Cardiac muscle cell (in vitro differentiated cells and primary cell): ENCODE data around the gene SGPP1. TPM values are rescaled to one million over a fixed set of nuclear protein-coding genes. Genes with fewer than 3 reads are reported as not detected.

Experiments
- DNase-seq, 2 donors: peaks; one replicate each; pipeline versions ENCODE4 v3.0.0 to v3.0.0-alpha.2; 2010 to 2017; ENCODE audit warnings: low read depth in 1 of 2, low spot score in 1 of 2
- H3K27ac ChIP-seq: fragments of 200-600 bp; sonication (generic); 2 replicates; pipeline ENCODE4 v1.5.1; 2016
- H3K27me3 ChIP-seq: fragments of 200-600 bp; sonication (generic); 2 replicates; pipeline ENCODE4 v1.6.0; 2016; ENCODE audit warnings: control low read depth
- H3K36me3 ChIP-seq: fragments of 200-600 bp; sonication (generic); 2 replicates; pipeline ENCODE4 v1.5.1; 2016; ENCODE audit warnings: control low read depth
- H3K4me1 ChIP-seq: fragments of 200-600 bp; sonication (generic); 2 replicates; pipeline ENCODE4 v1.8.1; 2017; ENCODE audit warnings: low read depth, mild to moderate bottlenecking, mixed run types
- H3K4me3 ChIP-seq: fragments of 200-600 bp; sonication (generic); 2 replicates; pipeline ENCODE4 v1.5.1; 2016; ENCODE audit warnings: mild to moderate bottlenecking
- H3K9me3 ChIP-seq: fragments of 200-600 bp; sonication (generic); 2 replicates; pipeline ENCODE4 v1.5.1; 2017; ENCODE audit warnings: low read depth, mild to moderate bottlenecking, control low read depth
- polyA plus RNA-seq: library from polyadenylated mRNA; unstranded; fragments of >200 nt; fragmentation: Nextera tagmentation; extraction: Ambion mirVana; gene quantifications from 2 replicates; pipeline ENCODE4 v1.2.1, GENCODE V29; 2016
- total RNA-seq: library from RNA; depleted of rRNA; stranded (reverse); fragments of >200 nt; gene quantifications from 2 replicates; pipeline ENCODE4 v1.2.3, GENCODE V29; 2016
- TF ChIP-seq, protein P1 (sequence below): IDR thresholded peaks from 2 replicates; pipeline ENCODE4 v1.5.1; 2012; ENCODE audit warnings: low read depth, mild to moderate bottlenecking, low read length

Gene SGPP1
- total and polyA plus RNA-seq, 2 experiments from 2014 or later: 10.6 to 12.2 TPM

GRCh38 chr14:63725786-63726460, 1.9 kb downstream of the SGPP1 start:
- H3K4me3 ChIP-seq: peak overlapping the region; percentile 100
- TF ChIP-seq, protein P1, sequence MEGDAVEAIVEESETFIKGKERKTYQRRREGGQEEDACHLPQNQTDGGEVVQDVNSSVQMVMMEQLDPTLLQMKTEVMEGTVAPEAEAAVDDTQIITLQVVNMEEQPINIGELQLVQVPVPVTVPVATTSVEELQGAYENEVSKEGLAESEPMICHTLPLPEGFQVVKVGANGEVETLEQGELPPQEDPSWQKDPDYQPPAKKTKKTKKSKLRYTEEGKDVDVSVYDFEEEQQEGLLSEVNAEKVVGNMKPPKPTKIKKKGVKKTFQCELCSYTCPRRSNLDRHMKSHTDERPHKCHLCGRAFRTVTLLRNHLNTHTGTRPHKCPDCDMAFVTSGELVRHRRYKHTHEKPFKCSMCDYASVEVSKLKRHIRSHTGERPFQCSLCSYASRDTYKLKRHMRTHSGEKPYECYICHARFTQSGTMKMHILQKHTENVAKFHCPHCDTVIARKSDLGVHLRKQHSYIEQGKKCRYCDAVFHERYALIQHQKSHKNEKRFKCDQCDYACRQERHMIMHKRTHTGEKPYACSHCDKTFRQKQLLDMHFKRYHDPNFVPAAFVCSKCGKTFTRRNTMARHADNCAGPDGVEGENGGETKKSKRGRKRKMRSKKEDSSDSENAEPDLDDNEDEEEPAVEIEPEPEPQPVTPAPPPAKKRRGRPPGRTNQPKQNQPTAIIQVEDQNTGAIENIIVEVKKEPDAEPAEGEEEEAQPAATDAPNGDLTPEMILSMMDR: no peak
- no peaks in the 10 kb centered on the region for H3K36me3 ChIP-seq
- H3K27ac ChIP-seq: no peak overlapping the region
- H3K27me3 ChIP-seq: peaks cover 22% of the 10 kb centered on the region
- no peaks in the 10 kb centered on the region for H3K9me3 ChIP-seq
- no peak for DNase-seq
- H3K4me1 ChIP-seq: peaks cover 11% of the 10 kb centered on the region

GRCh38 chr14:63717702-63718101, 10.2 kb downstream of the SGPP1 start:
- no peak overlapping the region for H3K27ac ChIP-seq
- DNase-seq: peak; percentile 24 to 36
- H3K4me3 ChIP-seq: no peak overlapping the region
- no peaks in the 10 kb centered on the region for H3K9me3 ChIP-seq
- H3K27me3 ChIP-seq: no peaks in the 10 kb centered on the region
- no peaks in the 10 kb centered on the region for H3K36me3 ChIP-seq
- no peaks in the 10 kb centered on the region for H3K4me1 ChIP-seq
- TF ChIP-seq, protein P1: no peak

DNA sequence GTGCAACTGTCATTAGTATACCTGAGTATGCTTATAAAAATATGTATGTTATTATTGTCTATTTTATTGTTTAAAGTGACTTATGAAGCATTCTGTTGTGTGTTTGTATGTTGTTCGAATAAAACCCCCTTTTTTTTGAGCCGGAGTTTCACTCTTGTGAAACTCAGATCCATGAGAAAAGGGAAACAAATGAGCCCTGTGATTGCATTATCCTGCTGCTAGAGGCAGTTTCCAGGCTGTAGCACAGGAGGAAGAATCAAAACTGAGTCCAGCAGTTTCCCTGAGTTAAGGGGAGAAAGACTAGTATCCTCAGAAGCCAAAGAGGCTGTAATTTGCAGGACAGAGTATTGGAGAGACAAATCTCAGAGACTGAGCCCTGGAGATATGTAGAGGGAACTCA, 12.5 kb downstream of the SGPP1 start:
- no peak for DNase-seq
- TF ChIP-seq, protein P1: no peak
- Histone ChIP-seq H3K4me3 (no peak overlapping the region), H3K4me1 (no peaks in the 10 kb centered on the region), H3K36me3 (no peaks in the 10 kb centered on the region), H3K27me3 (no peaks in the 10 kb centered on the region), H3K9me3 (no peaks in the 10 kb centered on the region), H3K27ac (no peak overlapping the region)

DNA sequence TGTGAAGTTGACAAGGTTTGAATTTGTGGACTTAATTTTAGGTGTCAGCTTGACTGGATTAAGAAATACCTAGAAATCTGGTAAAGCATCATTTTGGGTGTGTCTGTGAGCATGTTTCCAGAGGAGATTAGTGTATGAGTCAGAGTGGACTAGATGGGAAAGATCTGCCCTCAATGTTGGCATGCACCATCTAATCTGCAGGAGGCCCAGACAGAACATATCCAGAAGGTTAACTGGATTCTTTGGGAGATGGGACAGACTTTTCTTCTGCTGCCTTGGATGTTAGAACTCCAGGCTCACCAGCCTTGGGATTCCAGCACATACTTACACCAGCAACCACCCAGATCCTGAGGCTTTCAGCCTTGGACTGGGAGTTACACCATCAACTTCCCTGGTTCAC, 14.1 kb downstream of the SGPP1 start:
- peak in 1 of 2 donors; percentile 37 for DNase-seq
- H3K36me3 ChIP-seq: no peaks in the 10 kb centered on the region
- TF ChIP-seq, protein P1: no peak

DNA sequence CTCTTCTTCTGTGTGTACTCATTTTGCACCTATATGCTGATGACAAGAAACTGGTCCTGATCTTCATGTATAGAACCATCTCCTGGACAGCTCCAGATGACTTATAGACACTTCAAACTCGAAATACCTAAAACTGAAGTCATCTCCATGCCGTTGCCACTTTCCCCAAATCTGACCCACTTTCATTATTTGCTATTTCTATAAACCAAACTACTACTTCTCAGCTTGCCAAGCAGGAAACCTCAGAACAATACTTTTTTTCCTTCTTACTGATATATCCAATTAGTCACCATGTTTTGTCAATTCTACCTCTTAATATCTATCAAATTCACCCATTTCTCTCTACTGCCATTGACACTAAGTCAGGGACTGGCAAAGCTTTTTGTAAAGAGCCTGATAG, 14.8 kb downstream of the SGPP1 start:
- Histone ChIP-seq H3K4me1 (no peaks in the 10 kb centered on the region), H3K27me3 (no peaks in the 10 kb centered on the region), H3K4me3 (no peak overlapping the region), H3K9me3 (no peaks in the 10 kb centered on the region), H3K36me3 (no peaks in the 10 kb centered on the region), H3K27ac (no peak overlapping the region)
- peak in 1 of 2 donors; percentile 9 for DNase-seq
- TF ChIP-seq, protein P1: no peak

More for the DNA sequence above, 14.1 kb downstream of the SGPP1 start:
- Histone ChIP-seq H3K4me1 (no peaks in the 10 kb centered on the region), H3K9me3 (no peaks in the 10 kb centered on the region), H3K27me3 (no peaks in the 10 kb centered on the region), H3K27ac (no peak overlapping the region), H3K4me3 (no peak overlapping the region)
